GM21381 (cell line): ENCODE results near the gene ADH4.
"Not testable (repeated sequence)": the region's sequence is repeated elsewhere in the genome, so short reads cannot be mapped to it uniquely, and the experiment has no call there.

Experiments used
- ATAC-seq: cut with Tn5 transposase; IDR thresholded peaks from one replicate; pipeline ENCODE4 v1.9.1; 2021; ENCODE audit warnings: mild to moderate bottlenecking, moderate library complexity; ENCODE audit not compliant: unreplicated experiment

ADH4 gene

DNA sequence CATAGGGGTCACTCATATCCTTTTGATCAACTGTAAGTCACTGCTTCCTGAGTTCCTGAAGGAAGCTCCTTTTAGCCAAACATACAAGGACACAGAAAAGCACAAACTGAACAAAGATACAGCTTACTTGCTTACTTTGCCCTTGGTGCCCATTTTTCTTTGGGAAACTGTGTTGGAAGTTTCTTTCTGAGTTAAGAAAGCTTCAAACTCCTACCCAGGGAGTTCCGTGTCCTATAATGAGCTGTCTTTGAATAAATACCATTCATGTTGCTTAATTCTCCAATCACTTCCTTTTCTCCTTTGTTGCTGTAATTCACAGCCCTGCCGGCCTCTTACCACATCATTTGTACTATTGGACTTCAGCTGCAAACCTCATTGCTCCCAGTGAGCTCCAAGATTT lies at the start of gene ADH4:
ADH4 (minus strand) TSS at position 228 of the 400 bp plus-strand sequence; CDS start at position 153, 75 bp downstream.
- no peak for ATAC-seq

GRCh38 chr4:99190336-99190735 lies 46.2 kb upstream of the ADH4 start:
- no peak for ATAC-seq

- ATAC-seq, result not testable (repeated sequence)
These were observed 45.8 kb upstream of the ADH4 start for GRCh38 chr4:99189900-99190299.

DNA sequence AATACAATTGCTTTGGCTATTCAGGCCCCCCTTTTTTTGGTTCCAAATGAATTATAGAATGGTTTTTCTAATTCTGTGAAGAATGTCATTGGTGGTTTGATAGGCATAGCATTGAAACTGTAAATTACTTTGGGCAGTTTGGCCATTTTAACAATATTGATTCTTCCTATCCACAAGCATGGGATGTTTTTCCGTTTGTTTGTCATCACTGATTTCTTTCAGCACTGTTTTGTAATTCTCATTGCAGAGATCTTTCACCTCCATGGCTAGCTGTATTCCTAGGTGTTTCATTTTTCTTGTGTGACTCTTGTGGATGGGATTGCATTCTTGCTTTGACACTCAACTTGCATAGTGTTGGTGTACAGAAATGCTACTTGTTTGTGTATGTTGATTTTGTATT lies 41.9 kb upstream of the ADH4 start:
- no peak for ATAC-seq

GRCh38 chr4:99185581-99185980 lies 41.5 kb upstream of the ADH4 start:
- no peak for ATAC-seq

DNA sequence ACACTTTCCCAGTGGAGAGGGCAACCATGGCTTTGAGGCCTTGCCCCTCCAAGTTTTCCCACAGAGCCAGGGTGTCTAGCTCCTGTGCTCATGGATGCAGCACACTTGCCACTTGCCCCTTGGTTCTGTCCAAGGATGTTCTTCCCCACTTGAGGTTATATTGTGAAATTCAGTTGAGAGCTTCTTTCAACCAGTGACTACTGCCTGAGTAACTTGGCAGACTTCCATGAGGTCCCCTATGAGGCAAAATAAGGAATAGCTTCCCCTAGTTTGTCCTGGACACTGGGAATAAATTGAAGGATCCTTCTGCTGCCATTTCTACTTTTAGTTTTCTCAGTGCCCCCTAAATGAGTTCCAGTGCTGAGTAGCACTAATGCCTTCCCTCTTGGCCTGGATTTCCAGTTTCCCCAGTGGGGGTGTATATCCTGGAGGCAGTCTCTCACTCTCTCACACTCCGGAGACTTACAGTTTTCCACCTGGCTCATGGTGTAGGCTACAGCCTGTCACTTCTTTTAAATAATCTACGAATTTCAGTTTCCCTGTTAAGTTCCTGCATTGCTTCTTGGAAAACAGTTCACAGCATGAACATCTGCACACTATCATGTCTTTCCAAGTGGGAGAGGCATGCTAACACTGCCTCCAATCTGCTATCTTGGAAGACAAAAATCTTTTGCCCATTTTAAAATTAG lies 36.4 kb upstream of the ADH4 start:
- no peak for ATAC-seq

GRCh38 chr4:99179626-99180025 lies 35.5 kb upstream of the ADH4 start:
- ATAC-seq, result no peak

- ATAC-seq, result no peak
These were observed 35.1 kb upstream of the ADH4 start for GRCh38 chr4:99179178-99179577.

DNA sequence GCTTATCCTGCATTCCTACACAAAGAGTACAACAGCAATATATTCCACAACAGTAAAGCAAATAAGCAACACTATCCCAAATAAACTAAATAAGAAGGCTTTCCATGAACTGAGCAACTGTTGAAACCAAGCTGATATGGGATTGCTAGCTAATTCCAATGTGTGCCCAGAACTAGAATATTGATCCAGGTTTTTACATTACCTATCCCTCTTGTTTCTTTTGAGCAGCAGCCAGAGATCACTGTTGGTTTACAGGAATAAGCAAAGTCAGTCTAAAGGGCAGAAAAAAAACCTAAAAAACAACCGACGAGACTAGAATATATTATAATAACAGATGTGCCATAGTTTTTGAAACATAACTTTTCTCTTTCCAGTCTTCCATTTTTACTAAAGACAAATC lies 22.4 kb upstream of the ADH4 start:
- no peak for ATAC-seq

DNA sequence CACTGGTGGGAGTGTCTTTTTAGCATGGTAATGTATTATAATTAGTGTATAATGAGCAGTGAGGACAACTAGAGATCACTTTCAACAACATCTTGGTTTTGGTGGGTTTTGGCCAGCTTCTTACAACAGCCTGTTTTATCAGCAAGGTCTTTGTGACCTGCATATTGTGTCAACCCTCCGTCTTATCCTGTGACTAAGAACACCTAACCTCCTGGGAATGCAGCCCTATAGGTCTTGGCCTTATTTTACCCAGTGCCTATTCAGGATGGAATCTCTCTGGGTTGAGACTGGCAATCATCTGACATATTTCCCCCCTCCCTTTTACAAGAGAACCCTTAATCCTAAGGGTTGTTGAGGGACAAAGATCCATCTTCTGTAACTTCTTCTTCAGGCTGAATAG lies 21.9 kb upstream of the ADH4 start:
- ATAC-seq, result no peak

GRCh38 chr4:99161373-99162099 lies 17.4 kb upstream of the ADH4 start:
- no peak for ATAC-seq

DNA sequence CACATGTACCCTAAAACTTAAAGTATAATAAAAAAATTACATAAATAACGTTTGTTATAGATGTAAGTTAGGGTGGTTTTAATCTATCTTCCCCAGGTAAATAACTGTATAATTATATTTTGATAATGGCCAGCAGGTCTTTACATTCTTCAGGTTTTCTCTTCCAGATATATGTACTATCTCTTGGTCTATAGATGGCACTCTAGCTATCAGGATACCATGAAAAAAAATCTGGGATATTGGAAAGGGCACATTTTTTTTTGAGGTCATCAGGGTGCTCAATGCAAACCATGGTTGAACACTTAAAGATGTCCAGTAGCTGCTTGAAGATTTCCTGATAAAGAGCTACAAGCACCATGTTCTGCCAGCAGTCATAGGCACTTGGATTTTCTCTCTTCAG lies 15.6 kb upstream of the ADH4 start:
- ATAC-seq, result no peak

- no peak for ATAC-seq
These were observed 13.4 kb upstream of the ADH4 start for GRCh38 chr4:99157478-99157935.

GRCh38 chr4:99156992-99157391 lies 12.9 kb upstream of the ADH4 start:
- ATAC-seq, result no peak

GRCh38 chr4:99154658-99155342 lies 10.7 kb upstream of the ADH4 start:
- no peak for ATAC-seq

- ATAC-seq, result no peak
These were observed 7.9 kb upstream of the ADH4 start for GRCh38 chr4:99151995-99152394.

- ATAC-seq, result no peak
These were observed 7.4 kb upstream of the ADH4 start for GRCh38 chr4:99151452-99151851.

- no peak for ATAC-seq
These were observed 5.4 kb upstream of the ADH4 start for GRCh38 chr4:99149426-99150019.

DNA sequence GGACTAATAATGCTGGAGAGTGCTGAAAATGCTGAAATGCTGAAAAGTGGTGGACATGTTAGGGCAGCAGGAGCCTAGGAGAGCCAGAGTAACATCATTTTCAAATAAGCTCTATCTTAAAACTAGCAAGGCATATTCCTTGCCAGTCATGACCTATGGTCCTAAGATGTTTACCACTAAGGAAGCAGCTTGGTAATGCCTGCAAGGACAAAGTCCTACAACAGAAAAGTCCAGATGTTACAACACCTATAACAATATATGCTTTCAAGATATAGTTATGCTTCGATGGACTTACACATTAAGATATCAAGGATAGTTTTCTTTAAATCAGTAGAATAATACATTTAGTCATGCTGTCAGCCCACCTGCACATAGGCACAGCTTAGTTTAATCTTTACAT lies 4.5 kb upstream of the ADH4 start:
- ATAC-seq, result no peak

DNA sequence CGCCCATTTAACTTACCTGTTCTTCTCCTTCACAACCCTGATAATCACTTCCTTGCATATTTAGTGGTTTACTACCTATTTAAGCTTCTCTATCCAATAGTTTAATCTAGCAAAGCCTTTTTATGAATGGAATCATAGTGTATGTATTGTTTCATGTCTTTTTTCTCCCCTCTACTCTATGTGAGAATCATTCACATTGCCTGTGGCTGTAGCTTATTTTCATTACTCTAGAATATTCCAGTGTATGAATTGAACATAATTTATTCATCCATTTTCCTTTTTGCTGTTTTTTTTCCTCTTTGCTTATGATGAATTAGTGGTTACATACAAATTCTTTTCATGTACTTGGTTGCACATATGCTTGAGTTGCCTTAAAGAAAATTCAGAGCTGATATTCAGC lies 490 bp upstream of the ADH4 start:
- no peak for ATAC-seq

- no peak for ATAC-seq
These were observed 7.8 kb downstream of the ADH4 start for GRCh38 chr4:99136329-99136728.
